NT2/D1 (cell line): ENCODE results near the gene HMGCS1.

Experiments
- SUZ12 ChIP-seq: IDR thresholded peaks from 2 replicates; pipeline ENCODE4 v1.6.1; 2011; ENCODE audit not compliant: insufficient read length, insufficient read depth; ENCODE audit errors: extremely low read depth
- YY1 ChIP-seq: IDR thresholded peaks from 2 replicates; pipeline ENCODE4 v1.6.1; 2011; ENCODE audit not compliant: insufficient read length, insufficient read depth
- ZNF274 ChIP-seq: IDR thresholded peaks from 2 replicates; pipeline ENCODE4 v1.6.1; 2011; ENCODE audit warnings: mild to moderate bottlenecking, low read depth, low read length

- TF ChIP-seq SUZ12: no peak
- no peak for TF ChIP-seq ZNF274
- no peak for TF ChIP-seq YY1
These were observed 545 bp downstream of the HMGCS1 start for GRCh38 chr5:43312699-43313034.
